GM18505 (cell line): ENCODE results near the gene COP1.
"Not testable (repeated sequence)": the region's sequence is repeated elsewhere in the genome, so short reads cannot be mapped to it uniquely, and the experiment has no call there.

Experiments used
- ATAC-seq: cut with Tn5 transposase; IDR thresholded peaks from one replicate; pipeline ENCODE4 v1.9.1; 2021; ENCODE audit not compliant: unreplicated experiment
- POLR2A ChIP-seq: IDR thresholded peaks from 4 replicates; pipeline ENCODE4 v1.6.1; 2011; ENCODE audit warnings: borderline replicate concordance; ENCODE audit not compliant: insufficient read depth, insufficient read length; ENCODE audit errors: extremely low read depth

The COP1 gene

GRCh38 chr1:176066709-176067108 is 140.4 kb downstream of the COP1 start:
- no peak for TF ChIP-seq POLR2A
- ATAC-seq = no peak

- TF ChIP-seq POLR2A = no peak
- ATAC-seq = no peak
Observed at GRCh38 chr1:176058686-176059085, 148.4 kb downstream of the COP1 start.

- TF ChIP-seq POLR2A = no peak
- ATAC-seq = no peak
Observed at GRCh38 chr1:176056312-176056711, 150.8 kb downstream of the COP1 start.

GRCh38 chr1:176055398-176055797 is 151.7 kb downstream of the COP1 start:
- ATAC-seq = no peak
- no peak for TF ChIP-seq POLR2A

- TF ChIP-seq POLR2A = no peak
- ATAC-seq = no peak
Observed at GRCh38 chr1:176051902-176052518, 155.1 kb downstream of the COP1 start.

GRCh38 chr1:176051402-176051801 is 155.7 kb downstream of the COP1 start:
- ATAC-seq = no peak
- no peak for TF ChIP-seq POLR2A

- TF ChIP-seq POLR2A = no peak
- no peak for ATAC-seq
Observed at GRCh38 chr1:176049582-176049981, 157.5 kb downstream of the COP1 start.

GRCh38 chr1:176046926-176047325 is 160.2 kb downstream of the COP1 start:
- TF ChIP-seq POLR2A = no peak
- no peak for ATAC-seq

- TF ChIP-seq POLR2A = no peak
- ATAC-seq = no peak
Observed at GRCh38 chr1:176043537-176043936, 163.5 kb downstream of the COP1 start.

- TF ChIP-seq POLR2A = no peak
- ATAC-seq = no peak
Observed at GRCh38 chr1:176033881-176034280, 173.2 kb downstream of the COP1 start.

GRCh38 chr1:176033474-176033873 is 173.6 kb downstream of the COP1 start:
- no peak for TF ChIP-seq POLR2A
- ATAC-seq = no peak

- no peak for ATAC-seq
- no peak for TF ChIP-seq POLR2A
Observed at GRCh38 chr1:176032040-176032645, 174.9 kb downstream of the COP1 start.

GRCh38 chr1:176029609-176030008 is 177.5 kb downstream of the COP1 start:
- no peak for ATAC-seq
- no peak for TF ChIP-seq POLR2A

- no peak for TF ChIP-seq POLR2A
- no peak for ATAC-seq
Observed at GRCh38 chr1:176029155-176029554, 177.9 kb downstream of the COP1 start.

GRCh38 chr1:176027934-176028333 is 179.2 kb downstream of the COP1 start:
- ATAC-seq = not testable (repeated sequence)
